ENCODE results near the gene MRGPRE.

MRGPRE gene

GRCh38 chr11:3196161-3197043 is 35.8 kb downstream of the MRGPRE start:
- DNase-seq (ENCODE audit: low spot score), result no peak

- no peak for DNase-seq (ENCODE audit: low spot score)
These were observed 36.7 kb downstream of the MRGPRE start for GRCh38 chr11:3195251-3196160.

GRCh38 chr11:3194016-3194816 is 38.0 kb downstream of the MRGPRE start:
- DNase-seq (ENCODE audit: low spot score), result no peak

- DNase-seq (ENCODE audit: low spot score), result no peak
These were observed 38.7 kb downstream of the MRGPRE start for GRCh38 chr11:3193373-3194015.

- DNase-seq (ENCODE audit: low spot score), result no peak
These were observed 39.5 kb downstream of the MRGPRE start for GRCh38 chr11:3192511-3193372.

- DNase-seq (ENCODE audit: low spot score), result no peak
These were observed 40.5 kb downstream of the MRGPRE start for GRCh38 chr11:3191586-3192324.

GRCh38 chr11:3190600-3190999 is 41.6 kb downstream of the MRGPRE start:
- DNase-seq (ENCODE audit: low spot score), result no peak

GRCh38 chr11:3189886-3190583 is 42.2 kb downstream of the MRGPRE start:
- no peak for DNase-seq (ENCODE audit: low spot score)

GRCh38 chr11:3189196-3189843 is 42.9 kb downstream of the MRGPRE start:
- DNase-seq (ENCODE audit: low spot score), result no peak

GRCh38 chr11:3188496-3189195 is 43.6 kb downstream of the MRGPRE start:
- DNase-seq (ENCODE audit: low spot score), result no peak

GRCh38 chr11:3186166-3186953 is 45.9 kb downstream of the MRGPRE start:
- DNase-seq (ENCODE audit: low spot score), result no peak

GRCh38 chr11:3184732-3185347 is 47.4 kb downstream of the MRGPRE start:
- no peak for DNase-seq (ENCODE audit: low spot score)

GRCh38 chr11:3183523-3183922 is 48.7 kb downstream of the MRGPRE start:
- no peak for DNase-seq (ENCODE audit: low spot score)

- no peak for DNase-seq (ENCODE audit: low spot score)
These were observed 49.8 kb downstream of the MRGPRE start for GRCh38 chr11:3182462-3182852.

GRCh38 chr11:3181725-3182461 is 50.3 kb downstream of the MRGPRE start:
- no peak for DNase-seq (ENCODE audit: low spot score)

GRCh38 chr11:3180869-3181268 is 51.3 kb downstream of the MRGPRE start:
- DNase-seq (ENCODE audit: low spot score), result no peak

All from hematopoietic multipotent progenitor cell treated with erythropoietin and hydrocortisone succinate and interleukin-3 and kit ligand, for 17 days (in vitro differentiated cells).